ENCODE results near the gene BAX.

The BAX gene

DNA sequence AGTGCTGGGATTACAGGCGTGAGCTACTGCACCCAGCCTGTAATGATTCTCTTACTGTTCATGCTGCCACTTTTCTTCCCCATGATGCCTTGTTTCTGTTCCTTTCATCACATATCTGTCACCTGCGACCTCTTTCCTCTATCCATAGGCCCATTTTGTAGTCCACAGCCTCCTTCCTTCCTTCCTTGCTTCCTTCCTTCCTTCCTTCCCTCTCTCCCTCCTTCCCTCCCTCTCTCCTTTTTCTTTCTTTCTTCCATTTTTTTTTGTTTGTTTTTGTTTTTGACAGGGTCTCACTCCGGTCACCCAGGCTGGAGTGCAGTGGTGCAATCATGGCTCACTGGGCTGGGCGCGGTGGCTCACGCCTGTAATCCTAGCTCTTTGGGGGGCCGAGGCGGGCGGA lies 34.2 kb downstream of the BAX start:
- DNase-seq, result no peak

- no peak for DNase-seq
Measured at GRCh38 chr19:48989701-48990291, 35.1 kb downstream of the BAX start.

DNA sequence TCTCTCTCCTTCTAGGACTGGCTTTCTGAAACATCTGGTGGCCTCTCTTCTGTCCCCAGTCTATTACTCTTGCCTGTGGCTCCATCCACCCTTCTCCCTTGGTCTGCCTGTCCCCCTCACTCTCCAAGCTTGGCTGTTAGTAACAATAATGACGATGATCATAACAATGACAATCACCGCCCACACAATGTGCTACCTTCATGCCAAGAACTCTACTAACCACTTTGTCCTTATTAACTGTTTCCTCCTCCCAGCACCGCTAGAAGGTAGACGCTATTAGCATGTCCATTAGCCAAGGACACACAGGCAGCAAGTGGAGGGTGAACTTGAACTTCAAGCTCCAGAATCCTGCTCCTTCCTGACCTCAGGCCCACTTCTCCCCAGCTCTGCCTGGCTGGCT lies 35.7 kb downstream of the BAX start:
- no peak for DNase-seq

DNA sequence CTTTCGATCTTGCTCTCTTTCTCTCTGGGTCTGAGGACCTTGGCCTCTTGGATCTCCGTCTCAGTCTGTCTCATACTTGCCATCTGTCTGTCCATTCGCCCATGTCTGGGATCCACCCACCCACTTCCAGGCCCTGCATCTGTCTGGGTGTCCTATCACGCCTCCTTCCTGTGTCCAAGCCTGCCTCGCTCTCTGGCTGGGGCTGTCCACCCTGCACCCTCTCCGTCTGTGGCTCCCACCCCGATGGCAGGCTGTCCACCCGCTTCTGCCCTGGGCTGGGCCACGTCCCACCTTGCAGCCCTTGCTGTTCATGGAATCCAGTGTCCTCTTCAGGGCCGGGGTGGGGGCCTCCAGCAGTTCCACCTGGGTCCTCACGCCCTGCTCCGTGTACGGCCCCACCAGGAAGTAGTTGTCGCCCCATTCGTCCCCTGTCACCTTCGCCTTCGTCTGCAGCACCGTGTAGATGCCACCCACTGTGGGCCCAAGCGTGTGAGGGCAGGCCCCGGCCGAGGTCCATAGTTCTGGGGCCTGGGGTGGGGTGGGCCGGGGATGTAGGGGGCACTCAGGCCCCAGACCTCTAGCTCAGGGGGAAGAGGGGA lies 36.4 kb downstream of the BAX start:
- DNase-seq, result no peak

DNA sequence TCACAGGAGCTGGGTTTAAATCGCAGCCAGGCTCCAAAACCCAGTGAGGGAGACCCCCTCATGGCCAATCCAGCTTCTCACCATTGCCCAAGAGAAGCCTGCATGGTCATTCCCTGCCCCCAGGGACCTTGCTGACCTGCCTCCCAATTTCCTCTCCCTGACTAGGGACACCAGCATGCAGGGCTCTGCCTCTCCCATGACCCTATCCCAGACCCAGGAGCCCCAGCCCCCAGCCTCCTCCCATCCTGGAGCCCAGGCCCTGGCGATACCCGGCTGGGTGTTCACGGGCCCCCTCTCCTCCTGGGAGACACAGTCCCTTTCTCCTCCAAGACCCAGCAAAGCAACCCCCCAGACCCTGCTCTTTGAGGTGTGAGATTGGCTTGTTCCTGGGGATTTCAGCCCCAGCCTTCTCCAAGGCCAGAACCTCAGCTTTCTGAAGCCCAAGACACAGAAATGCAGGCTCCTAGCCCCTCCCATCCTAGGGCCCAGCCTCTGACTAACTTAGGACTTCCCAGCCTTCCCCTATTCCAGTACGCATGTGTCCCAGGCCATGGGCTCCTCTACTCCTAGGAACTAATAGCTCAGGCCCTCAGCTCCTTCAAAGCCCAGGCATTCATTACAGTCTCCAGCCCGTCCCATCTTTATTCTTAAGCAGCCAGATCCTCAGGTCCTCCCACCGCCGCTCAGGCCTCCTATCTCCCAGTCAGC lies 37.4 kb downstream of the BAX start:
- no peak for DNase-seq

DNA sequence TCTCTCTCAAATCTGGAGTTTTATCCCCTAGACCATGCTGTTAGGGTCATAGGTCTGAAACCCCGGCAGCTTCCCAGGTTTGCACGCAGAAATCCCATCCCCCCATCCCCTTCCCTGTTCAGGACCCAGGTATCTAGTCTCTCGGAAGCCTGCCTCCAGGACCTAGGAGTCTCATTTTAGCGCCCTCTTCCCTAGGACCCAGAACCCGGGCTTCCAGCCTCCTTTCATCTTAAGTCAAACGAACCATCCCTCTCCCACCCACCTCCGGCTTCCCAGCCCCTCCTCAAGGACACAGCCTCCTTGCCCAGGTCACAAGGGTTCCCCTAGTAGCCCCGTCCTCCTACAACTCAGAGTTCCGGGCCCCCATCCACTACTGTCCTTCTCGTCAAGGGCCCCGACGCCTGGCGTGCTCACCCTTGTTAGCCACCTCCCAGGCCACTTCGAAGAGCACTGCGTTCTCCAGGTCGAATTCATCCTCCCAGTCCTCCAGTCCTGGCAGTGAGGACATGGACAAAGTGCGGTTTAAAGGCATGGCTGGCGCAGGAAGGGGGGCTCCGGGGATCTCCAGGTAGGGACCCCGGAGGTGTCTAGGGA lies 38.0 kb downstream of the BAX start:
- no peak for DNase-seq

GRCh38 chr19:48993175-48994034 lies 38.7 kb downstream of the BAX start, which contains the start of the genes GYS1 and RUVBL2:
TSS of gene GYS1 (minus strand) at chr19:48993309. CDS start at chr19:48993112, 197 bp downstream.
TSS of gene RUVBL2 (plus strand) at chr19:48993887. CDS start at chr19:48993912, 25 bp downstream.
- peak; percentile 99 for DNase-seq

DNA sequence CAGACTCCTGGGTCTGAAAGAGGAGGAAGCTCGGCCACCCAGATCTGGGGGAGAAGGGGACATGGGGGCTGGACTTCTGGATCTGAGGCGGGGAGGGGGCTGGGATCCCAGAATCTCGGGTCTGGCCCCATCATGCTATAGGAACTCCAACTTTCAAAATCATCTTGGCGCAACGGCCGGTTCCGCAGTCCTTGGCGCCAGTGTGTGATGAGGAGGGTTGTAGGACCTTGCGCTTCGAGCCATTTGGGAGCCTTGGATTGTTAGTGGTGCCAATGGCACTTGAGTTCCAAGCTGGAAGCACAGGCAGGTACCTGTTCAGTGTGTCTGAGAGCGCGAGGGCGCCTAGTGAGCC lies 39.3 kb downstream of the BAX start:
- no peak for DNase-seq

DNA sequence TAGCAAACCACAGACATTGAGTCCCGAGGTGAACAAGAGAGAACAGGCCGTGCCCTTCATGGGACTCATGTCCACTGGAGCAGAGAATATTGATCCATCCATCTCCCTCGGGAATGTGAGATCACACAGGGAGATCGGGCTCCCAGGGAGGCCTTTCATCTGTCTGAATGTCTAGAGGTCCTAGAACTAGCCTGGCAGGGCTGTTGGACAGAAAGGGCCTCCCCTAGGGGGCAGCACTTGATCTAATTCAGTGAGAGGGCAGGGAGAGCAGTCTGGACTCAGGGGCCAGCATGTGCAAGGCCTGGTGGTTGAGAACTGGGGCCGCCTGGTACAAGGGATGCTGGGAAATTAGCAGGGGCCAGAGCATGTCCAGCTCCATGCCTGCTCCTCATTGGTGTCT lies 43.3 kb downstream of the BAX start:
- DNase-seq, result no peak

DNA sequence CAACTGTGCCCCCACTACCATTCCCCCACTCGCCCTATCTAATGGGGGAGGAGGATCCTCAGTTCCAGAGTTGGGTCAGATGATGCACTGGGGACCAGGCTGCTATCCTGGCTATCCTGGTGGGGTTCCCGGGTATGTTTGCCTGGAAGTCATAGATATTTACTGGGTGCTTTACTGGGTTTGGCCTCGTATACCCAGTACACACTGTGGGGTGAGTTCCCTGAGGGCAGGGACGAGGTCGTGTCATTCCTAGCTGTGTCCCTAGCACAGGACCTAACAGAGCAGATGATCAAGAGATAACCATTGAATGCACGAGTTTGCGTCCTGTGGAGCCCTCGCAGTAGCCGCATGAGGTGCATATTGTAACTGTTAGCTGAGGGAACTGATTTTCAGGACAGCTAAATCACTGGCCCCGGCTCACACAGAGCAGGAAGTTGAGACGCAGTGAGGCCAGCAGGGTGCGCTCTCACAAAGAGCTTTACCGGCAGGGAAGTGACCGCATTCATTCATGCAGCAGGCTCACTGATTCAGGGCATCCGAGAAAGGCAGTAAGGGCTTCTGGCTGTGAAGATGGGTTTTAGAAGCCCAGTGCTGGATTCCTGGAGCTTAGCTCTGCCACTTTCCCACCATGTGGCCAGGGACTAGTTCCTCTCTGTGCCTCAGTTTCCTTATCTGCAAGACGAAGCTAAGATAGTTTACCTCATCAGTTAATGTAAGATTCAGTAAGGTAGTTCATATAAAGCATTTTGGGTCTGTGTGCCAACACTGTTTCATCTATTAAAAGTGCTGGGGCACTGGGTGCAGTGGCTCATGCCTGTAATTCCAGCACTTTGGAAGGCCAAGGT lies 45.0 kb downstream of the BAX start:
- peak; percentile 84 for DNase-seq

GRCh38 chr19:49004133-49004532 lies 49.5 kb downstream of the BAX start:
- no peak for DNase-seq

GRCh38 chr19:49004964-49005614 lies 50.4 kb downstream of the BAX start:
- DNase-seq, result no peak

- DNase-seq, result no peak
Measured at GRCh38 chr19:49006905-49007304, 52.2 kb downstream of the BAX start.

- no peak for DNase-seq
Measured at GRCh38 chr19:49009828-49010227, 55.2 kb downstream of the BAX start.

- DNase-seq, result no peak
Measured at GRCh38 chr19:49010453-49010852, 55.8 kb downstream of the BAX start.

DNA sequence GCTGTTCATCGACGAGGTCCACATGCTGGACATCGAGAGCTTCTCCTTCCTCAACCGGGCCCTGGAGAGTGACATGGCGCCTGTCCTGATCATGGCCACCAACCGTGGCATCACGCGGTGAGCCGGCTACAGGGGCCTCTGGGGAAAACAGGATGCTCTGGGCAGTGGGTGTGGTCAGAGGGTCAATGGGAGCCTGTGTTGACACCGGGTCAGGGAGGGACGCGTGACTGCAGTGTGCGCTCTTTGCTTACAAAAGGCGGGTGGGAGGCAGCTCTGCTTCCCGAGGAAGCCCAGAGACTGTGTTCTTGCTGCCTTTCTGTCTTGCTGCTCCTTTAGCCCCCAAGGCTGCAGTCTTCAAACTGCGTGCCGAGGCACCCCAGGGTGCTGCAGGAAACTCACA lies 56.5 kb downstream of the BAX start:
- no peak for DNase-seq

Data from activated CD8-positive, alpha-beta memory T cell treated with anti-CD3 and anti-CD28 coated beads for 24 hours (primary cell).